SK-N-SH (cell line): ENCODE results near the gene MCTP2. TPM values are rescaled to one million over a fixed set of nuclear protein-coding genes. Genes with fewer than 3 reads are reported as not detected.

Experiments
- CTCF ChIA-PET: fragments of 300-600, 350-600 bp; formaldehyde crosslinking; extraction: SDS; loops from one replicate; lab custom pipeline; 2021; lab: Yijun Ruan, JAX
- POLR2A ChIA-PET: fragments of 350-600 bp; sonication (Branson Sonifier 250); formaldehyde crosslinking; extraction: SDS; loops from one replicate; lab custom pipeline; 2020; ENCODE audit warnings: antibody characterized with exemption, inconsistent platforms; lab: Yijun Ruan, JAX
- DNase-seq: peaks from one replicate; pipeline ENCODE4 v3.0.0; 2012
- H2AFZ ChIP-seq: fragments of 200-600 bp; sonication (generic); 2 replicates; pipeline ENCODE4 v1.8.1; 2016; ENCODE audit warnings: antibody characterized with exemption, mild to moderate bottlenecking, low read depth
- H3F3A ChIP-seq: fragments of 200-600 bp; sonication (generic); replicated peaks from 2 replicates; pipeline ENCODE3; 2016; ENCODE audit warnings: antibody characterized with exemption, mild to moderate bottlenecking; ENCODE audit not compliant: insufficient read depth
- H3K27ac ChIP-seq, 2 experiments: fragments of 200-500 bp in 1 of 2; fragments of 200-600 bp in 1 of 2; sonication (Bioruptor generic) in 1 of 2; sonication (generic), shearing (Covaris generic) in 1 of 2; 2 replicates each; pipeline versions ENCODE4 v1.5.1 to v1.6.1; 2014 to 2016; ENCODE audit warnings: low read depth in 2 of 2, inconsistent platforms in 1 of 2, low read length in 1 of 2, mild to moderate bottlenecking in 1 of 2, mixed read lengths in 1 of 2
- H3K27me3 ChIP-seq: fragments of 200-600 bp; sonication (generic), shearing (Covaris generic); 2 replicates; pipeline ENCODE4 v1.6.1; 2016; ENCODE audit warnings: mixed run types; ENCODE audit not compliant: insufficient read depth
- H3K36me3 ChIP-seq, 2 experiments: fragments of 200-500 bp in 1 of 2; fragments of 200-600 bp in 1 of 2; sonication (Bioruptor generic) in 1 of 2; sonication (generic) in 1 of 2; replicated peaks in 1 of 2; 2 replicates each; pipeline versions ENCODE3 to v1.5.1; 2014 to 2016; ENCODE audit warnings: low read length in 1 of 2, mild to moderate bottlenecking in 1 of 2; ENCODE audit not compliant: insufficient read depth in 2 of 2, control insufficient read depth in 1 of 2
- H3K4me1 ChIP-seq, 2 experiments: fragments of 200-500 bp in 1 of 2; fragments of 200-600 bp in 1 of 2; sonication (Bioruptor generic) in 1 of 2; sonication (generic), shearing (Covaris generic) in 1 of 2; 2 replicates each; pipeline versions ENCODE4 v1.5.1 to v1.6.1; 2014 to 2016; ENCODE audit warnings: low read depth in 1 of 2, low read length in 1 of 2, mixed run types in 1 of 2; ENCODE audit not compliant: insufficient read depth in 2 of 2, control insufficient read depth in 1 of 2
- H3K4me2 ChIP-seq: fragments of 200-600 bp; sonication (generic), shearing (Covaris generic); 2 replicates; pipeline ENCODE4 v1.6.1; 2017; ENCODE audit warnings: mixed run types
- H3K4me3 ChIP-seq, 2 experiments: fragments of 200-500 bp in 1 of 2; fragments of 200-600 bp in 1 of 2; sonication (Bioruptor generic) in 1 of 2; sonication (generic), shearing (Covaris generic) in 1 of 2; 2 replicates each; pipeline versions ENCODE4 v1.5.1 to v1.8.1; 2014 to 2016; ENCODE audit warnings: low read depth in 2 of 2, inconsistent platforms in 1 of 2, low read length in 1 of 2, mild to moderate bottlenecking in 1 of 2, mixed read lengths in 1 of 2, moderate library complexity in 1 of 2
- H3K79me2 ChIP-seq: fragments of 200-600 bp; sonication (generic); 2 replicates; pipeline ENCODE4 v1.8.1; 2017; ENCODE audit warnings: mild to moderate bottlenecking; ENCODE audit not compliant: insufficient read depth
- H3K9ac ChIP-seq: fragments of 200-600 bp; sonication (generic); 2 replicates; pipeline ENCODE4 v1.6.1; 2017; ENCODE audit warnings: mixed run types
- H3K9me2 ChIP-seq: fragments of 200-600 bp; sonication (generic); 2 replicates; pipeline ENCODE4 v1.6.1; 2017; ENCODE audit warnings: mixed run types
- H3K9me3 ChIP-seq: fragments of 200-600 bp; sonication (generic); 2 replicates; pipeline ENCODE4 v1.6.1; 2017; ENCODE audit warnings: mixed run types, mild to moderate bottlenecking, moderate library complexity
- H4K20me1 ChIP-seq: fragments of 200-600 bp; sonication (generic); 2 replicates; pipeline ENCODE4 v1.6.1; 2017; ENCODE audit warnings: mild to moderate bottlenecking, mixed run types; ENCODE audit not compliant: insufficient read depth
- ELF1 ChIP-seq: IDR thresholded peaks from 2 replicates; pipeline ENCODE4 v1.4.0; 2012
- EP300 ChIP-seq, 2 experiments: IDR thresholded peaks; 2 replicates each; pipeline versions ENCODE4 v1.4.0 to v1.6.1; 2012; ENCODE audit warnings: borderline replicate concordance in 1 of 2, low read depth in 1 of 2, low read length in 1 of 2
- FOSL2 ChIP-seq: IDR thresholded peaks from 2 replicates; pipeline ENCODE4 v1.4.0; 2012; ENCODE audit warnings: low read depth, mild to moderate bottlenecking, moderate library complexity, borderline replicate concordance
- FOXJ3 ChIP-seq: sonication (generic); formaldehyde crosslinking; IDR thresholded peaks from 2 replicates; pipeline ENCODE4 v1.5.1; 2020; ENCODE audit warnings: mild to moderate bottlenecking, missing genetic modification reagents
- JUND ChIP-seq: IDR thresholded peaks from 2 replicates; pipeline ENCODE4 v1.4.0; 2012
- RAD21 ChIP-seq: IDR thresholded peaks from 2 replicates; pipeline ENCODE4 v1.6.1; 2012; ENCODE audit warnings: mild to moderate bottlenecking, low read length
- RCOR1 ChIP-seq: fragments of 150-350 bp; IDR thresholded peaks from 2 replicates; pipeline ENCODE4 v1.6.1; 2017; ENCODE audit warnings: antibody characterized with exemption, low read length
- TAF1 ChIP-seq: IDR thresholded peaks from 2 replicates; pipeline ENCODE4 v1.6.1; 2012; ENCODE audit warnings: low read depth, mild to moderate bottlenecking, low read length, moderate library complexity, borderline replicate concordance
- WGBS: methylation state at CpG from one replicate; pipeline ENCODE4 v1.1.6; 2017; ENCODE audit warnings: low lambda C conversion rate; 5-methylcytosine and 5-hydroxymethylcytosine counted together
- polyA plus RNA-seq, 3 experiments: library from polyadenylated mRNA; depleted of rRNA; stranded (reverse); fragments of >200 nt; gene quantifications; 2 replicates each; pipeline ENCODE4 v1.2.3, GENCODE V29; 2012
- TF ChIP-seq, protein P1 (sequence below): IDR thresholded peaks from 2 replicates; pipeline ENCODE4 v1.6.1; 2012; ENCODE audit warnings: mild to moderate bottlenecking, low read depth, low read length, moderate library complexity
- TF ChIP-seq, protein P2 (sequence below): fragments of 150-350 bp; IDR thresholded peaks from 2 replicates; pipeline ENCODE4 v1.6.1; 2016; ENCODE audit warnings: mild to moderate bottlenecking, low read depth, low read length

The MCTP2 gene
- polyA plus RNA-seq, 1 of the 3 experiments (the other 2 are of a cell fraction), result 0.26 TPM

- Histone ChIP-seq H4K20me1 (no peaks in the 10 kb centered on the region), H3K4me2 (no peak overlapping the region), H3K36me3 (no peaks in the 10 kb centered on the region), H3K27ac (no peak overlapping the region), H2AFZ (no peak overlapping the region), H3K9ac (no peak overlapping the region), H3K27me3 (no peaks in the 10 kb centered on the region), H3K4me1 (no peaks in the 10 kb centered on the region), H3K4me3 (no peak overlapping the region), H3F3A (no peaks in the 10 kb centered on the region), H3K79me2 (no peaks in the 10 kb centered on the region), H3K9me3 (no peaks in the 10 kb centered on the region), H3K9me2 (0 out of 2 replicates have a peak, but pooled peaks cover 2% of the 10 kb centered on the region)
- 36% methylated on average over 4 of the region's 4 CpGs for WGBS
- POLR2A ChIA-PET, result no interaction called here
- TF ChIP-seq FOSL2 (no peak), JUND (no peak), ELF1 (no peak), RCOR1 (no peak), FOXJ3 (CRISPR knock-in tag) (no peak), TAF1 (no peak)
- TF ChIP-seq, protein P1, sequence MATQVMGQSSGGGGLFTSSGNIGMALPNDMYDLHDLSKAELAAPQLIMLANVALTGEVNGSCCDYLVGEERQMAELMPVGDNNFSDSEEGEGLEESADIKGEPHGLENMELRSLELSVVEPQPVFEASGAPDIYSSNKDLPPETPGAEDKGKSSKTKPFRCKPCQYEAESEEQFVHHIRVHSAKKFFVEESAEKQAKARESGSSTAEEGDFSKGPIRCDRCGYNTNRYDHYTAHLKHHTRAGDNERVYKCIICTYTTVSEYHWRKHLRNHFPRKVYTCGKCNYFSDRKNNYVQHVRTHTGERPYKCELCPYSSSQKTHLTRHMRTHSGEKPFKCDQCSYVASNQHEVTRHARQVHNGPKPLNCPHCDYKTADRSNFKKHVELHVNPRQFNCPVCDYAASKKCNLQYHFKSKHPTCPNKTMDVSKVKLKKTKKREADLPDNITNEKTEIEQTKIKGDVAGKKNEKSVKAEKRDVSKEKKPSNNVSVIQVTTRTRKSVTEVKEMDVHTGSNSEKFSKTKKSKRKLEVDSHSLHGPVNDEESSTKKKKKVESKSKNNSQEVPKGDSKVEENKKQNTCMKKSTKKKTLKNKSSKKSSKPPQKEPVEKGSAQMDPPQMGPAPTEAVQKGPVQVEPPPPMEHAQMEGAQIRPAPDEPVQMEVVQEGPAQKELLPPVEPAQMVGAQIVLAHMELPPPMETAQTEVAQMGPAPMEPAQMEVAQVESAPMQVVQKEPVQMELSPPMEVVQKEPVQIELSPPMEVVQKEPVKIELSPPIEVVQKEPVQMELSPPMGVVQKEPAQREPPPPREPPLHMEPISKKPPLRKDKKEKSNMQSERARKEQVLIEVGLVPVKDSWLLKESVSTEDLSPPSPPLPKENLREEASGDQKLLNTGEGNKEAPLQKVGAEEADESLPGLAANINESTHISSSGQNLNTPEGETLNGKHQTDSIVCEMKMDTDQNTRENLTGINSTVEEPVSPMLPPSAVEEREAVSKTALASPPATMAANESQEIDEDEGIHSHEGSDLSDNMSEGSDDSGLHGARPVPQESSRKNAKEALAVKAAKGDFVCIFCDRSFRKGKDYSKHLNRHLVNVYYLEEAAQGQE, result no peak
- TF ChIP-seq, protein P2, sequence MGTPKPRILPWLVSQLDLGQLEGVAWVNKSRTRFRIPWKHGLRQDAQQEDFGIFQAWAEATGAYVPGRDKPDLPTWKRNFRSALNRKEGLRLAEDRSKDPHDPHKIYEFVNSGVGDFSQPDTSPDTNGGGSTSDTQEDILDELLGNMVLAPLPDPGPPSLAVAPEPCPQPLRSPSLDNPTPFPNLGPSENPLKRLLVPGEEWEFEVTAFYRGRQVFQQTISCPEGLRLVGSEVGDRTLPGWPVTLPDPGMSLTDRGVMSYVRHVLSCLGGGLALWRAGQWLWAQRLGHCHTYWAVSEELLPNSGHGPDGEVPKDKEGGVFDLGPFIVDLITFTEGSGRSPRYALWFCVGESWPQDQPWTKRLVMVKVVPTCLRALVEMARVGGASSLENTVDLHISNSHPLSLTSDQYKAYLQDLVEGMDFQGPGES, result no peak
- DNase-seq, result no peak
- CTCF ChIA-PET, result interaction anchor here (1.2 kb wide), 1 partner anchor 138 kb away, joined by 3 read pairs; no protein-coding TSS in a partner anchor
Observed at GRCh38 chr15:94295275-94295674, 63.9 kb downstream of the MCTP2 start.

- Histone ChIP-seq H3K4me2 (no peak overlapping the region), H3K79me2 (no peaks in the 10 kb centered on the region), H3K4me3 (no peak overlapping the region), H3K27me3 (no peaks in the 10 kb centered on the region), H3K27ac (no peak overlapping the region), H3K9me3 (no peaks in the 10 kb centered on the region), H4K20me1 (no peaks in the 10 kb centered on the region), H2AFZ (no peak overlapping the region), H3K4me1 (no peaks in the 10 kb centered on the region), H3K36me3 (no peaks in the 10 kb centered on the region), H3F3A (no peaks in the 10 kb centered on the region), H3K9ac (no peak overlapping the region), H3K9me2 (0 out of 2 replicates have a peak, but pooled peaks cover 2% of the 10 kb centered on the region)
- no CpG with 5 or more reads among the region's 1 CpG for WGBS
- TF ChIP-seq RAD21 (no peak), EP300 (IDR thresholded peaks at IDR 0.05; ENCODE audit: borderline replicate concordance in 1 of 2, low read depth in 1 of 2, low read length in 1 of 2) (no peak)
- no peak for DNase-seq
- CTCF ChIA-PET, result interaction anchor here (0.7 to 2.5 kb wide), 3 partner anchors 12 to 177 kb away, joined by 3 to 11 read pairs (median 3); no protein-coding TSS in a partner anchor
- POLR2A ChIA-PET, result no interaction called here
Observed at GRCh38 chr15:94296717-94297116, 65.4 kb downstream of the MCTP2 start.
